H1 (cell line): ENCODE results near the gene NFE2L2. TPM values are rescaled to one million over a fixed set of nuclear protein-coding genes. Genes with fewer than 3 reads are reported as not detected.

Source experiments
- BRCA1 ChIP-seq: IDR thresholded peaks from 2 replicates; pipeline ENCODE4 v1.6.1; 2012; ENCODE audit warnings: low read depth, low read length, improper control_type of control experiment
- CBX5 ChIP-seq: fragments of 300-800, 300-1000 bp; sonication (generic); IDR thresholded peaks from 2 replicates; pipeline ENCODE4 v1.7.1; 2016; ENCODE audit warnings: antibody characterized with exemption, low read length, low read depth
- CHD7 ChIP-seq: fragments of 300-600 bp; sonication (generic); IDR thresholded peaks from 2 replicates; pipeline ENCODE4 v1.7.1; 2012; ENCODE audit warnings: low read length, moderate library complexity, mild to moderate bottlenecking, inconsistent platforms; ENCODE audit not compliant: insufficient replicate concordance
- CREB1 ChIP-seq: IDR thresholded peaks from 2 replicates; pipeline ENCODE4 v1.6.1; 2012; ENCODE audit warnings: inconsistent platforms
- EZH2 ChIP-seq: fragments of 200-600 bp; sonication (generic); IDR thresholded peaks from 2 replicates; pipeline ENCODE4 v1.7.1; 2012; ENCODE audit warnings: low read depth, mild to moderate bottlenecking, moderate library complexity, low read length, inconsistent platforms; ENCODE audit not compliant: severe bottlenecking
- KDM1A ChIP-seq: fragments of 200-600, 300-600 bp; sonication (generic); IDR thresholded peaks from 2 replicates; pipeline ENCODE4 v1.7.1; 2016; ENCODE audit warnings: mild to moderate bottlenecking, low read length, borderline replicate concordance
- KDM4A ChIP-seq: IDR thresholded peaks from one replicate; pipeline ENCODE4 v1.7.1; 2012; ENCODE audit warnings: low read depth, mild to moderate bottlenecking, moderate library complexity, low read length, inconsistent platforms; ENCODE audit not compliant: severe bottlenecking
- POU5F1 ChIP-seq: IDR thresholded peaks from 2 replicates; pipeline ENCODE4 v1.6.1; 2011; ENCODE audit warnings: low read depth, mild to moderate bottlenecking, low read length, moderate library complexity
- SP1 ChIP-seq: IDR thresholded peaks from 2 replicates; pipeline ENCODE4 v1.6.1; 2011; ENCODE audit warnings: low read depth, low read length
- SRF ChIP-seq: IDR thresholded peaks from 2 replicates; pipeline ENCODE4 v1.6.1; 2011; ENCODE audit warnings: mild to moderate bottlenecking, low read depth, low read length, moderate library complexity
- polyA plus RNA-seq, 7 experiments: library from polyadenylated mRNA; depleted of rRNA in 3 of 7; stranded (reverse) in 5 of 7; unstranded in 2 of 7; fragments of >200 nt in 5 of 7; fragments of 200-250 nt in 2 of 7; gene quantifications; 1 replicate in 5 of 7; 2 replicates in 1 of 7; 4 replicates in 1 of 7; pipeline versions ENCODE4 v1.2.1 to v1.2.3, GENCODE V29; 2011 to 2013; ENCODE audit warnings: missing spikeins in 2 of 7, mixed read lengths in 2 of 7
- total RNA-seq: library from RNA; stranded (reverse); fragmentation: NEBNext Ultra II Directional; extraction: Animal tissue kit (Norgen Biotek cat#: 25700); gene quantifications from 2 replicates; pipeline ENCODE4 v1.2.1, GENCODE V29; 2021

NFE2L2 gene
- total and polyA plus RNA-seq, 2 of the 8 experiments (the other 6 are each of a cell fraction or from before 2014, with no cell fraction given) = 33.2 to 34.5 TPM

GRCh38 chr2:177188482-177189469 lies 75.8 kb downstream of the NFE2L2 start (continued):
- TF ChIP-seq POU5F1 (no peak), CHD7 (no peak), SP1 (no peak), CREB1 (no peak), CBX5 (no peak), SRF (no peak), KDM1A (no peak), EZH2 (no peak), KDM4A (no peak), BRCA1 (no peak)
